ENCODE data around the gene GPR143.

DNA sequence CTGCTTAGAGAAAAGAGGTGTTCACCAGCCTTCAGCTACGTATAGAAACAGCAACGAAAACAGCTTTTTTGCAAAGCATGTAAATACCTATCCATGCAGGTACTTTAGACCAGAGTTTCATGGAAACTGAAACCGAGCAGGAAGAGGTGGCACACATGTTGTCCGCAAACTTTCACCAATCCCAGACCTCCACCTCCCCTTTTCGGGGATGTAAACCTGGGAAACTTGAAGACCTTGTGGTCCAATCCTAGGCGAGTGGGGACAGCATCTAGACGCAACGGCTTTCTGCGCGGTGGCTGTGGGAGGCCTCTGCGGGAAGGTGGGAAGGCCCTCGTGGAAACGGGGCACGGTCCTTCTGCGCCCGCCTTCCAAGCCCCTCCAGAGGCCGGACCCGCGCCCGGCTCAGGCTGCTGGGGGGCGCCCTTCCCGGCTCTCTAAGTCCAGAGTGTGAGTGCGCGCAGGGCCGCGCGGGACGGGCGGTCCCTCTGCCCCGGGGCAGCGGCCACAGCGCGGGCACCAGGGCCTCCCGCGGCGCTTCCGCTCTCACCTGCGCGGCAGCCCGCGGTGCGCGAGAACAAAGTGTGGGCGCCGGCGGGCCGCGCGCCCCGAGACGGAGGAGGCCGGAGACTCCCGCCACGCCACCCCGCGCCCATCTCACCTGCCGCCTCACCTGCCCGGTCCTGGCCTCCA lies 19.8 kb upstream of the GPR143 start:
- TF ChIP-seq POLR2A (IDR thresholded peaks at IDR 0.05; ENCODE audit: borderline replicate concordance, extremely low read depth, insufficient read depth, insufficient read length) (no peak), CEBPB (IDR thresholded peaks at IDR 0.05; ENCODE audit: low read depth) (no peak), CTCF (IDR thresholded peaks at IDR 0.05 in 2 of 3, conservative IDR thresholded peaks at IDR 0.05 in 1 of 3; ENCODE audit: borderline replicate concordance in 1 of 3, insufficient read depth in 1 of 3, low read depth in 2 of 3, low read length in 2 of 3) (no peak), RAD21 (IDR thresholded peaks at IDR 0.05; ENCODE audit: low read depth) (no peak), YY1 (IDR thresholded peaks at IDR 0.05; ENCODE audit: extremely low read depth, insufficient replicate concordance, low read depth, low read length) (no peak), EZH2phosphoT487 (IDR thresholded peaks at IDR 0.05; ENCODE audit: borderline replicate concordance) (no peak), POLR2AphosphoS5 (IDR thresholded peaks at IDR 0.05; ENCODE audit: low read depth, low read length) (no peak), FOSL1 (IDR thresholded peaks at IDR 0.05; ENCODE audit: low read depth) (no peak), EZH2 (IDR thresholded peaks at IDR 0.05) (no peak), REST (IDR thresholded peaks at IDR 0.05; ENCODE audit: low read depth) (no peak)
- TF ChIP-seq, protein P1, sequence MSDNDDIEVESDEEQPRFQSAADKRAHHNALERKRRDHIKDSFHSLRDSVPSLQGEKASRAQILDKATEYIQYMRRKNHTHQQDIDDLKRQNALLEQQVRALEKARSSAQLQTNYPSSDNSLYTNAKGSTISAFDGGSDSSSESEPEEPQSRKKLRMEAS (IDR thresholded peaks at IDR 0.05) = no peak
- TF ChIP-seq, protein P2, sequence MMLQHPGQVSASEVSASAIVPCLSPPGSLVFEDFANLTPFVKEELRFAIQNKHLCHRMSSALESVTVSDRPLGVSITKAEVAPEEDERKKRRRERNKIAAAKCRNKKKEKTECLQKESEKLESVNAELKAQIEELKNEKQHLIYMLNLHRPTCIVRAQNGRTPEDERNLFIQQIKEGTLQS (IDR thresholded peaks at IDR 0.05) = no peak
